Keratinocyte (primary cell): ENCODE measurements around the gene SALL3.

ENCODE experiments used
- EZH2 ChIP-seq: IDR thresholded peaks from one replicate; pipeline ENCODE4 v1.6.1; 2012; ENCODE audit warnings: inconsistent platforms, mild to moderate bottlenecking, low read length, moderate library complexity
- TF ChIP-seq, protein P1 (sequence below), 3 experiments: IDR thresholded peaks in 1 of 3; conservative IDR thresholded peaks in 1 of 3; optimal IDR thresholded peaks in 1 of 3; 2 replicates in 2 of 3; 3 replicates in 1 of 3; pipeline versions ENCODE3 to v1.5.1; 2011; ENCODE audit warnings: low read length in 3 of 3, mild to moderate bottlenecking in 3 of 3, moderate library complexity in 2 of 3, control low read depth in 1 of 3, inconsistent platforms in 1 of 3; ENCODE audit not compliant: insufficient read depth in 2 of 3; ENCODE audit errors: extremely low read depth in 1 of 3

DNA sequence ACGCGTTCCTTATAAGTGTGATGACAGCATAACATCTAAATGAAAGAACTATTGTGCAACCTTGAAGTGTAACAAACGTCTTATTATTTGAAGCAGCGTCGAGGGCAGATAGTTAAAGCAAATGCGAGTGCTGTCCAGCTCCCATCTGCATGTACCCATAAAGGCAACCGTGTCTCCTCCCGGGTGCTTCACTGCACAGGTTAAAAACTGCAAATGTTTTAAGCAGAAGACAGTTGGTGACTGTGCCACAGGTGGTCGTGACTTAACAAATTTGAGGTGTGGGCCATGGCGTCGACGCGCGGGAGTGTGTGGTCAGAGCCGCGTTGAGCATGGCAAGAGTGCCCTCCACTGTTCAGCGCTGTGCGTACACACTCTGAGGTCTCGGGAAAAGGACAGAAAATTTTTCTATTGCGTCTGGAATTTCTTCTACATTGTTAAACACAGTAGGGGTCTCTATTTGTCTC is 6.4 kb downstream of the SALL3 start:
- TF ChIP-seq EZH2, result peak; percentile 5
- TF ChIP-seq, protein P1, sequence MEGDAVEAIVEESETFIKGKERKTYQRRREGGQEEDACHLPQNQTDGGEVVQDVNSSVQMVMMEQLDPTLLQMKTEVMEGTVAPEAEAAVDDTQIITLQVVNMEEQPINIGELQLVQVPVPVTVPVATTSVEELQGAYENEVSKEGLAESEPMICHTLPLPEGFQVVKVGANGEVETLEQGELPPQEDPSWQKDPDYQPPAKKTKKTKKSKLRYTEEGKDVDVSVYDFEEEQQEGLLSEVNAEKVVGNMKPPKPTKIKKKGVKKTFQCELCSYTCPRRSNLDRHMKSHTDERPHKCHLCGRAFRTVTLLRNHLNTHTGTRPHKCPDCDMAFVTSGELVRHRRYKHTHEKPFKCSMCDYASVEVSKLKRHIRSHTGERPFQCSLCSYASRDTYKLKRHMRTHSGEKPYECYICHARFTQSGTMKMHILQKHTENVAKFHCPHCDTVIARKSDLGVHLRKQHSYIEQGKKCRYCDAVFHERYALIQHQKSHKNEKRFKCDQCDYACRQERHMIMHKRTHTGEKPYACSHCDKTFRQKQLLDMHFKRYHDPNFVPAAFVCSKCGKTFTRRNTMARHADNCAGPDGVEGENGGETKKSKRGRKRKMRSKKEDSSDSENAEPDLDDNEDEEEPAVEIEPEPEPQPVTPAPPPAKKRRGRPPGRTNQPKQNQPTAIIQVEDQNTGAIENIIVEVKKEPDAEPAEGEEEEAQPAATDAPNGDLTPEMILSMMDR (optimal IDR thresholded peaks at IDR 0.05 in 1 of 3, IDR thresholded peaks at IDR 0.05 in 1 of 3, conservative IDR thresholded peaks at IDR 0.05 in 1 of 3; ENCODE audit: extremely low read depth in 1 of 3, insufficient read depth in 2 of 3, low read length in 3 of 3), result peak; percentile 31 to 75 (median 55)
